ENCODE results near the gene TMEM91.
"Not testable (repeated sequence)": the region's sequence is repeated elsewhere in the genome, so short reads cannot be mapped to it uniquely, and the experiment has no call there.

The TMEM91 gene

GRCh38 chr19:41376241-41376997 lies at the start of gene TMEM91:
Gene TMEM91, plus strand, starts transcription at chr19:41376533. Its CDS starts 1,777 bp downstream, at chr19:41378310.
- no peak for DNase-seq (ENCODE audit: low read depth in 2 of 2, low spot score in 1 of 2)

- no peak for DNase-seq (ENCODE audit: low read depth in 2 of 2, low spot score in 1 of 2)
Measured at GRCh38 chr19:41327076-41327575, 49.2 kb upstream of the TMEM91 start.

GRCh38 chr19:41327576-41328156 lies 48.7 kb upstream of the TMEM91 start:
- peak; percentile 61 to 71 for DNase-seq (ENCODE audit: low read depth in 2 of 2, low spot score in 1 of 2)

GRCh38 chr19:41328157-41328841 lies 48.0 kb upstream of the TMEM91 start:
- DNase-seq (ENCODE audit: low read depth in 2 of 2, low spot score in 1 of 2), result no peak

DNA sequence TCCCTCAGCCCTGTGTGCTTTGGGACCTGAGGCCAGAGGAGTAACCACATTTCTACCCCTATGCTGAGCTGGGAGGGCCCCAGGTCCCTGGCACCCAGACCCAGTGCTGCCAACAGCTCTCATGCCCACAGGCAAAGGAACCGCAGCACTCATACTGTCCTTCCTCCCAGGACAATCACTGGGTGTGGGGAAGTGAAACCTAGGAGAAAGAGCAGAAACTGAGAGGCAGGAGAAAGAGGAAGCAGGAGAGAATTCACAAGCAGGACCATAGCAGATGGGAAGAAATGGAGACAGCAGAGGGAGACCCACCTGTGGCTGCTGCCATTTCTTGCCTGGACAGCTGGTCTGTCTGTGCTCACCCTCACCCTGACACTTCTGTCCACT lies 47.5 kb upstream of the TMEM91 start:
- DNase-seq (ENCODE audit: low read depth in 2 of 2, low spot score in 1 of 2), result no peak

GRCh38 chr19:41330481-41330880 lies 45.9 kb upstream of the TMEM91 start:
- no peak for DNase-seq (ENCODE audit: low read depth in 2 of 2, low spot score in 1 of 2)

DNA sequence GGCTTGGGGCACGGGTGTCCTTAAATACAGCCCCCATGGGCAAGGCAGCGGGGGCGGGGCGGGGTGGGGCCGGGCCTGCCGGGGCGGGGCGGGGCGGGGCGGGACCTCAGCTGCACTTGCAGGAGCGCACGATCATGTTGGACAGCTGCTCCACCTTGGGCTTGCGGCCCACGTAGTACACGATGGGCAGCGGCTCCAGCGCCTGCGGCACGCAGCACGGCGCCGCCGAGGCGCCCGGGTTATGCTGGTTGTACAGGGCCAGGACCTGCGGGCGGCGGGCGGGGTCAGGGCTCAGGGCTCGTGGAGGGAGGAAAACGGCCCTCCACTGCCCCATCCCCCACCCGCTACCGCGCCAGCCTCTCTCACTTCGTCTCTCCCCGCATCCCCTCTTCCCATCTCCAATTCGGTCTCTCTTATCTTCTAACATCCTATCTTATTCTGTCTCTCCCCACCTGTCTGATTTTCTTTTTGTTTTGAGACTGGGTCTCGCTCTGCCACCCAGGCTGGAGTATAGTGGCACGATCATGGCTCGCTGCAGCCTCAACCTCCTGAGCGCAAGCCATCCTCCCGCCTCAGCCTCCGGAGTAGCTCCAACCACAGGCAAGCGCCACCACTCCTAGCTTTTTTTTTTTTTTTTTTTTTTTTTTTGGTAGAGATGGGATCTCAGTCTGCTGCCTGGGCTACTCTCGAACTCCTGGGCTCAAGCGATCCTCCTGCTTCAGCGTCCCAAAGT lies 45.2 kb upstream of the TMEM91 start:
- DNase-seq (ENCODE audit: low read depth in 2 of 2, low spot score in 1 of 2), result no peak

GRCh38 chr19:41332000-41332399 lies 44.3 kb upstream of the TMEM91 start:
- DNase-seq (ENCODE audit: low read depth in 2 of 2, low spot score in 1 of 2), result no peak

GRCh38 chr19:41332468-41332867 lies 43.9 kb upstream of the TMEM91 start:
- DNase-seq (ENCODE audit: low read depth in 2 of 2, low spot score in 1 of 2), result no peak

DNA sequence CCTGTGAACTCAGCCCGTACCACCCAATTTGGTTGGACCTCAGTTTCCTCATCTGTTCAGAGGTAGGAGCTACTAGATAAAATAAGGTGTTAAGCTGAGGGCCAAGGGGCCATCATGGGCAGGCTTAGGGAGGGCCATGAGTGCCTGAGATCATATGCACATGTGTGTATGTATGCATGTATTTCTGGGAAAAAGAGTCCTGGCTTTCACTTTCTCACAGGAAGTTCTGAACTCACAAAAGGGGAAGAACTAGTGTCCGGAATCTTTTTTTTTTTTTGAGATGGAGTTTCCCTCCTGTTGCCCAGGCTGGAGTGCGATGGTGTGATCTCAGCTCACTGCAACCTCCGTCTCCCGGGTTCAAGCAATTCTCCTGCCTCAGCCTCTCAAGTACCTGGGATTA lies 41.5 kb upstream of the TMEM91 start:
- DNase-seq (ENCODE audit: low read depth in 2 of 2, low spot score in 1 of 2), result no peak

GRCh38 chr19:41335467-41335866 lies 40.9 kb upstream of the TMEM91 start:
- DNase-seq (ENCODE audit: low read depth in 2 of 2, low spot score in 1 of 2), result no peak

GRCh38 chr19:41339936-41340335 lies 36.4 kb upstream of the TMEM91 start:
- DNase-seq (ENCODE audit: low read depth in 2 of 2, low spot score in 1 of 2), result no peak

GRCh38 chr19:41341669-41342490 lies 34.5 kb upstream of the TMEM91 start:
- DNase-seq (ENCODE audit: low read depth in 2 of 2, low spot score in 1 of 2), result no peak

- DNase-seq (ENCODE audit: low read depth in 2 of 2, low spot score in 1 of 2), result no peak
Measured at GRCh38 chr19:41344162-41344561, 32.2 kb upstream of the TMEM91 start.

DNA sequence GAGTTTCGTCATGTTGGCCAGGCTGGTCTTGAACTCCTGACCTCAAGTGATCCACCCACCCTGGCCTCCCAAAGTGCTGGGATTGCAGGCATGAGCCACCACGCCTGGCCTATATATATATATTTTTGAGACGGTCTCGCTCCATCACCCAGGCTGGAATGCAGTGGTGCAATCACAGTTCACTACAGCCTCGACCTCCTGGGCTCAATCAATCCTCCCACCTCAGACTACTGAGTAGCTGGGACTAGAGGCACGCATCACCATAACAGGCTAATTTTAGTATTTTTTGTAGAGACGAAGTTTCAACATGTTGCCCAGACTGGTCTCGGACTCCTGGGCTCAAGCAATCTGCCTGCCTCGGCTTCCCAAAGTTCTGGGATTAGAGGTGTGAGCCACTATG lies 29.4 kb upstream of the TMEM91 start:
- not testable (repeated sequence) for DNase-seq (ENCODE audit: low read depth in 2 of 2, low spot score in 1 of 2)

GRCh38 chr19:41350735-41351338 lies 25.5 kb upstream of the TMEM91 start:
- no peak for DNase-seq (ENCODE audit: low read depth in 2 of 2, low spot score in 1 of 2)

DNA sequence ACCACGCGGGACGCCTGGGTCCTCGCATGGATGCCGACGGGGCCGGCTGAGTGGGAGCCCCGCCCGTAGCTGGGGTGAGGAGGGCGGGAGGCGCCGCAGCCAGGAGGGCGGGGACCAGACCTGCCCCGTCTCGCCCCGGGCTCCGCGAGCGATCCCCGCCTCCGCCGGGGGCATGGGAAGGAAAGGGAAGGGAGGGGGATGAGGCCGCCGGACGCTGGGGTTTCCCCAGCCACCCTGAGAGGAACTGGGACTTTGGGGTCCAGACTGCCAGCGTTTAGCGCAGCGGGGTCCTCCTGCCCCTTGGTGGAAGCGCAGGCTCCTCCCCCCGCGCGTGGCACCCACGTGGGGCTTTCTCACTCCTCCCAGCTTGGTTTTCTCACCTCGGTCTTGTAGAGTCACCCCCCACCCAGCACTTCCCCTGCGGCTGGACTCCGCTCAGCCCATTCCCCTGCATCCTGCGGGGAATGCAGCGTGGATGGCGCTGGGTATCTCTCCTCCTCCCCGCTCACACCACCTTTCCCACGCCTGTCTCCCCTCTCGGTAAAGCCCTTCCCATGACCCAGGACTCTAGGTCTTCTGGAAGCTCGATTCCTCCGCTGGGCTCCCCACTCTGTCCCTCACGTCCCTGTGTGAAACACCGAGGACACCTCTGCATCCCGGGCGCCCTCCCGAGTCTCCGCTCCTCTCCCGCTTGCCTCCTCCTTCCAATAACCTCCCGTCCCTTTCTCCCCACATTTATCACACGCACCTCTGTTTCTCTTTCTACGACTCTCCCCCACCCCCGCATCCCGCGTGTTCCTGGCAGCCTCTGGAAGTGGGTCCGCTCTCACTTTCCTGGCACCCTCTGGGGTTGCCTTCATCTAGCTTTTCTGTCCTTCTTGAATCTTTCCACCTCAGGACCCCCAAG lies 24.7 kb upstream of the TMEM91 start:
- peak; percentile 56 to 68 for DNase-seq (ENCODE audit: low read depth in 2 of 2, low spot score in 1 of 2)

DNA sequence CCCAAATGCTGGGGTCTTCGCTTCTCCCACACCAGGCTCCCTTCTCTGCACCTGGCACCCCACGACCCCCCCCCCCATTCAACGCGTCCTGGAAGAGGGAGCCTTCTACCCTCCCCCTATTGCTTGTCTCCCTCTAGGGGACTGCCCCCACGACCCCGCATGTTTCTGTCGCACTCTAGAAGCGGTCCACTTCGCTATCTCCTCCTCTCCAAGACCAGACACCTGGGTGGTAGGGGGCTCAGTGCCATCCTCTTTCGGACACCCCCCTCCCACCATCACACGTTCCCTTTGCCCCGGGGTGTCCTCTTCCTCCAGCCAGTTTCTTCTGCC lies 24.1 kb upstream of the TMEM91 start:
- no peak for DNase-seq (ENCODE audit: low read depth in 2 of 2, low spot score in 1 of 2)
